IMR-90 (cell line): ENCODE data around the gene POGLUT2. TPM values are rescaled to one million over a fixed set of nuclear protein-coding genes. Genes with fewer than 3 reads are reported as not detected.

ENCODE experiments used
- ATAC-seq: fragments of 200-7000 bp; cut with Tn5 transposase; 2 replicates; pipeline ENCODE4 v1.9.1; 2020; ENCODE audit warnings: low read depth, mild to moderate bottlenecking, moderate library complexity
- BruUV-seq: library from RNA; stranded (reverse); fragments of 400-500 nt; replicated peaks from 2 replicates; lab custom pipeline; 2021; lab: Mats Ljungman, UMichigan
- CTCF ChIA-PET: fragments of 300-600 bp; formaldehyde crosslinking; extraction: SDS; loops from one replicate; lab custom pipeline; 2021; ENCODE audit warnings: antibody characterized with exemption; lab: Yijun Ruan, JAX
- POLR2A ChIA-PET: fragments of 300-600 bp; sonication (Branson Sonifier 250); formaldehyde crosslinking; loops from one replicate; lab custom pipeline; 2022; ENCODE audit warnings: antibody characterized with exemption; ENCODE audit not compliant: unreplicated experiment; lab: Charles Lee
- DNase-seq: peaks from one replicate; pipeline ENCODE4 v3.0.0; 2013
- H2AFZ ChIP-seq: replicated peaks from 2 replicates; pipeline ENCODE3; 2013; ENCODE audit warnings: low read length, mild to moderate bottlenecking; ENCODE audit not compliant: poor library complexity
- H2AK5ac ChIP-seq: 2 replicates; pipeline ENCODE4 v1.6.1; 2013; ENCODE audit warnings: low read depth, low read length, inconsistent platforms
- H2AK9ac ChIP-seq: replicated peaks from 2 replicates; pipeline ENCODE3; 2013; ENCODE audit warnings: mild to moderate bottlenecking, low read depth, low read length, moderate library complexity; ENCODE audit not compliant: poor library complexity
- H2BK120ac ChIP-seq: 2 replicates; pipeline ENCODE4 v1.6.1; 2013; ENCODE audit warnings: low read depth, low read length, inconsistent platforms
- H2BK15ac ChIP-seq: 3 replicates; pipeline ENCODE4 v1.6.1; 2013; ENCODE audit warnings: low read depth, low read length, inconsistent platforms
- H2BK20ac ChIP-seq: 2 replicates; pipeline ENCODE4 v1.6.1; 2013; ENCODE audit warnings: low read depth, mild to moderate bottlenecking, inconsistent platforms, low read length, moderate library complexity
- H2BK5ac ChIP-seq: 2 replicates; pipeline ENCODE4 v1.6.1; 2013; ENCODE audit warnings: mild to moderate bottlenecking, low read depth, low read length, inconsistent platforms; ENCODE audit not compliant: poor library complexity, severe bottlenecking
- H3K14ac ChIP-seq: replicated peaks from 2 replicates; pipeline ENCODE4 v1.6.1; 2013; ENCODE audit warnings: low read depth, low read length, inconsistent platforms
- H3K18ac ChIP-seq: 2 replicates; pipeline ENCODE4 v1.6.1; 2013; ENCODE audit warnings: low read depth, low read length, control low read depth
- H3K23ac ChIP-seq: 2 replicates; pipeline ENCODE4 v1.6.1; 2013; ENCODE audit warnings: low read depth, low read length, inconsistent platforms
- H3K27ac ChIP-seq: 2 replicates; pipeline ENCODE4 v1.5.1; 2013; ENCODE audit warnings: mild to moderate bottlenecking, control low read depth, low read length; ENCODE audit not compliant: insufficient read depth
- H3K27me3 ChIP-seq: 2 replicates; pipeline ENCODE4 v1.6.1; 2013; ENCODE audit warnings: low read length; ENCODE audit not compliant: control insufficient read depth, insufficient read depth
- H3K36me3 ChIP-seq: 2 replicates; pipeline ENCODE4 v1.6.1; 2013; ENCODE audit warnings: low read length, mixed read lengths; ENCODE audit not compliant: control insufficient read depth, insufficient read depth
- H3K4ac ChIP-seq: 2 replicates; pipeline ENCODE4 v1.6.1; 2013; ENCODE audit warnings: low read depth, low read length, inconsistent platforms
- H3K4me1 ChIP-seq: 2 replicates; pipeline ENCODE4 v1.6.1; 2013; ENCODE audit warnings: low read length, mixed read lengths; ENCODE audit not compliant: control insufficient read depth, insufficient read depth
- H3K4me2 ChIP-seq: 2 replicates; pipeline ENCODE4 v1.6.1; 2013; ENCODE audit warnings: low read depth, mild to moderate bottlenecking, control low read depth, low read length, moderate library complexity
- H3K4me3 ChIP-seq: 2 replicates; pipeline ENCODE4 v1.5.1; 2013; ENCODE audit warnings: low read depth, mild to moderate bottlenecking, control low read depth, low read length, moderate library complexity; ENCODE audit not compliant: insufficient read depth
- H3K56ac ChIP-seq: 2 replicates; pipeline ENCODE4 v1.6.1; 2013; ENCODE audit warnings: low read length, inconsistent platforms; ENCODE audit not compliant: insufficient read depth; ENCODE audit errors: extremely low read depth
- H3K79me1 ChIP-seq, 2 experiments: 2 replicates each; pipeline ENCODE4 v1.6.1; 2013; ENCODE audit warnings: low read length in 2 of 2, inconsistent platforms in 1 of 2, low read depth in 1 of 2
- H3K9ac ChIP-seq: 2 replicates; pipeline ENCODE4 v1.6.1; 2013; ENCODE audit warnings: low read depth, low read length, control low read depth
- H3K9me1 ChIP-seq: 2 replicates; pipeline ENCODE4 v1.6.1; 2013; ENCODE audit warnings: low read length, inconsistent platforms; ENCODE audit not compliant: insufficient read depth
- H3K9me3 ChIP-seq: 2 replicates; pipeline ENCODE4 v1.6.1; 2013; ENCODE audit warnings: low read length; ENCODE audit not compliant: control insufficient read depth, insufficient read depth
- H4K20me1 ChIP-seq: 2 replicates; pipeline ENCODE4 v1.6.1; 2013; ENCODE audit warnings: low read length, inconsistent platforms; ENCODE audit not compliant: insufficient read depth
- H4K5ac ChIP-seq: 2 replicates; pipeline ENCODE4 v1.6.1; 2013; ENCODE audit warnings: mild to moderate bottlenecking, low read depth, low read length, control low read depth
- H4K8ac ChIP-seq, 2 experiments: 2 replicates each; pipeline ENCODE4 v1.6.1; 2013; ENCODE audit warnings: low read depth in 2 of 2, low read length in 2 of 2, control low read depth in 1 of 2, inconsistent platforms in 1 of 2
- H4K91ac ChIP-seq: 2 replicates; pipeline ENCODE4 v1.6.1; 2013; ENCODE audit warnings: low read depth, low read length, inconsistent platforms; ENCODE audit not compliant: insufficient read depth
- MAFK ChIP-seq: IDR thresholded peaks from 2 replicates; pipeline ENCODE4 v1.6.1; 2012; ENCODE audit warnings: low read depth, low read length, improper control_type of control experiment
- RFX5 ChIP-seq: IDR thresholded peaks from 2 replicates; pipeline ENCODE4 v1.8.0; 2012; ENCODE audit warnings: low read depth, mild to moderate bottlenecking, low read length, moderate library complexity
- WGBS, 2 experiments: methylation state at CpG; one replicate each; pipeline versions ENCODE4 v1.1.5 to v1.1.7; 2013; ENCODE audit warnings: missing lambda C conversion rate in 2 of 2; ENCODE audit not compliant: insufficient read length in 1 of 2; ENCODE audit errors: extremely low coverage in 2 of 2; 5-methylcytosine and 5-hydroxymethylcytosine counted together
- dilution Hi-C: fragments of 300-500 bp; cut with HindIII; formaldehyde crosslinking; loops from one replicate; pipeline ENCODE4 v1.14.3; 2018; ENCODE audit warnings: low sequenced_read_pairs; ENCODE audit not compliant: unreplicated experiment
- in situ Hi-C: fragments of 300-500 bp; cut with MboI; formaldehyde crosslinking; loops from 3 replicates; pipeline ENCODE4 v1.14.3; 2019; ENCODE audit warnings: low sequenced_read_pairs, inconsistent platforms, mixed read lengths
- intact Hi-C: fragments of 100-400 bp; cut with micrococcal nuclease; formaldehyde crosslinking; loops from 2 replicates; pipeline ENCODE4 v1.10.0; 2022
- polyA plus RNA-seq, 3 experiments: library from polyadenylated mRNA; depleted of rRNA; stranded (reverse); fragments of >200 nt; gene quantifications; 2 replicates each; pipeline ENCODE4 v1.2.3, GENCODE V29; 2012; ENCODE audit warnings: low replicate concordance in 1 of 3
- total RNA-seq: library from RNA; depleted of rRNA; stranded (reverse); fragments of >200 nt; gene quantifications from 2 replicates; pipeline ENCODE4 v1.2.3, GENCODE V29; 2012

The POGLUT2 gene
- total and polyA plus RNA-seq, 2 of the 4 experiments (the other 2 are of a cell fraction): 10.6 to 14.3 TPM

- H2BK120ac ChIP-seq: no peak overlapping the region
- no peak overlapping the region for H2AK5ac ChIP-seq
- H3K14ac ChIP-seq: no peak overlapping the region
- H3K27ac ChIP-seq: no peak overlapping the region
- peaks cover 4% of the 10 kb centered on the region; the same call in 1 of the 2 replicates for H3K9me1 ChIP-seq
- H2BK15ac ChIP-seq: no peak overlapping the region
- ChIA-PET CTCF (interaction anchor here (0.7 to 1.8 kb wide), 4 partner anchors 20 to 173 kb away, joined by 3 to 6 read pairs (median 4); no protein-coding TSS in a partner anchor), POLR2A (no interaction called here)
- BruUV-seq: no TSS peak
- H3K4me1 ChIP-seq: 0 out of 2 replicates have a peak, but pooled peaks cover 2% of the 10 kb centered on the region
- peaks cover 13 to 26% of the 10 kb centered on the region in 2 experiments for H3K79me1 ChIP-seq
- H3K9me3 ChIP-seq: no peaks in the 10 kb centered on the region
- H2BK5ac ChIP-seq: no peak overlapping the region
- H3K4me2 ChIP-seq: no peak overlapping the region
- 0 out of 2 replicates have a peak, but pooled peaks cover 3% of the 10 kb centered on the region for H3K36me3 ChIP-seq
- H2AFZ ChIP-seq: no peak overlapping the region
- no peak overlapping the region for H2BK20ac ChIP-seq
- TF ChIP-seq RFX5 (no peak), MAFK (0 out of 2 replicates have a peak, but pooled peaks have one; percentile 5)
- ATAC-seq: no peak
- no peak overlapping the region for H4K91ac ChIP-seq
- no peak overlapping the region for H3K56ac ChIP-seq
- no peak overlapping the region for H4K5ac ChIP-seq
- H3K9ac ChIP-seq: no peak overlapping the region
- no peaks in the 10 kb centered on the region for H3K27me3 ChIP-seq
- no peak overlapping the region for H4K8ac ChIP-seq
- H3K4ac ChIP-seq: no peak overlapping the region
- no peak overlapping the region for H3K4me3 ChIP-seq
- in situ Hi-C loops: no loop called here
- no peak overlapping the region for H3K23ac ChIP-seq
- dilution Hi-C loops: no loop called here
- no peak for DNase-seq
- intact Hi-C loops: no loop called here
- no peaks in the 10 kb centered on the region; the same call in 1 of the 2 replicates for H4K20me1 ChIP-seq
- WGBS, 2 experiments: no CpG with 5 or more reads among the region's 2 CpGs
- H2AK9ac ChIP-seq: no peak overlapping the region
- no peak overlapping the region for H3K18ac ChIP-seq
Measured at GRCh38 chr13:102768909-102769308, 29.9 kb downstream of the POGLUT2 start.
